ENCODE results near the gene ZNF397. TPM values are rescaled to one million over a fixed set of nuclear protein-coding genes. Genes with fewer than 3 reads are reported as not detected.

ZNF397 gene
- total and polyA plus RNA-seq, 4 donors = 3.8 to 20.0 (median 9.6) TPM

- TF ChIP-seq REST (IDR thresholded peaks at IDR 0.05) = no peak
- TF ChIP-seq ZBTB33 (IDR thresholded peaks at IDR 0.05) = no peak
- TF ChIP-seq RAD21 (IDR thresholded peaks at IDR 0.05) = no peak
- TF ChIP-seq FOXA1 (IDR thresholded peaks at IDR 0.05) = no peak
- no peak for TF ChIP-seq SP1 (IDR thresholded peaks at IDR 0.05)
- TF ChIP-seq FOXA2 (IDR thresholded peaks at IDR 0.05) = no peak
- no peak for TF ChIP-seq ATF3 (IDR thresholded peaks at IDR 0.05)
- TF ChIP-seq CTCF (IDR thresholded peaks at IDR 0.05; ENCODE audit: low read depth, low read length, missing input control) = no peak
- TF ChIP-seq TAF1 (conservative IDR thresholded peaks at IDR 0.05) = no peak
- no peak for TF ChIP-seq RXRA (IDR thresholded peaks at IDR 0.05)
- TF ChIP-seq JUND (IDR thresholded peaks at IDR 0.05) = no peak
- no peak for TF ChIP-seq YY1 (IDR thresholded peaks at IDR 0.05)
- TF ChIP-seq MAX (IDR thresholded peaks at IDR 0.05) = no peak
- TF ChIP-seq EGR1 (IDR thresholded peaks at IDR 0.05; ENCODE audit: low read depth in 2 of 2) = no peak
- TF ChIP-seq GABPA (IDR thresholded peaks at IDR 0.05 in 1 of 2, conservative IDR thresholded peaks at IDR 0.05 in 1 of 2) = no peak
- TF ChIP-seq HNF4G (IDR thresholded peaks at IDR 0.05) = no peak
- TF ChIP-seq HNF4A (conservative IDR thresholded peaks at IDR 0.05) = no peak
- no peak overlapping the region for H3K9ac ChIP-seq (ENCODE audit: low read depth in 1 of 2, low read length in 2 of 2)
- H3K27ac ChIP-seq (ENCODE audit: low read depth in 1 of 2, low read length in 2 of 2) = no peak overlapping the region
- WGBS = 30% methylated on average over 1 of the region's 1 CpG
- H3K4me3 ChIP-seq (ENCODE audit: low read depth in 1 of 3, low read length in 3 of 3) = no peak overlapping the region
- H3K36me3 ChIP-seq (ENCODE audit: control insufficient read depth in 4 of 4, insufficient read depth in 3 of 4, low read depth in 1 of 4, low read length in 3 of 4) = no peaks in the 10 kb centered on the region
- no peaks in the 10 kb centered on the region for H3K27me3 ChIP-seq (ENCODE audit: control insufficient read depth in 4 of 4, insufficient read depth in 4 of 4, low read length in 3 of 4)
- peaks cover 0 to 4% (median 0%) of the 10 kb centered on the region in 4 donors for H3K4me1 ChIP-seq (ENCODE audit: control insufficient read depth in 4 of 4, insufficient read depth in 4 of 4, low read length in 3 of 4)
- no peak for DNase-seq (ENCODE audit: low spot score)
- no peaks in the 10 kb centered on the region for H3K9me3 ChIP-seq (ENCODE audit: control insufficient read depth in 4 of 4, low read length in 3 of 4)
These were observed 47.5 kb upstream of the ZNF397 start for GRCh38 chr18:35193316-35193715.

- Histone ChIP-seq H3K9ac (ENCODE audit: low read depth in 1 of 2, low read length in 2 of 2) (no peak overlapping the region), H3K9me3 (ENCODE audit: control insufficient read depth in 4 of 4, low read length in 3 of 4) (no peaks in the 10 kb centered on the region), H3K4me1 (ENCODE audit: control insufficient read depth in 4 of 4, insufficient read depth in 4 of 4, low read length in 3 of 4) (no peaks in the 10 kb centered on the region), H3K27me3 (ENCODE audit: control insufficient read depth in 4 of 4, insufficient read depth in 4 of 4, low read length in 3 of 4) (no peaks in the 10 kb centered on the region), H3K27ac (ENCODE audit: low read depth in 1 of 2, low read length in 2 of 2) (no peak overlapping the region), H3K4me3 (ENCODE audit: low read depth in 1 of 3, low read length in 3 of 3) (no peak overlapping the region), H3K36me3 (ENCODE audit: control insufficient read depth in 4 of 4, insufficient read depth in 3 of 4, low read depth in 1 of 4, low read length in 3 of 4) (no peaks in the 10 kb centered on the region)
- no peak for DNase-seq (ENCODE audit: low spot score)
- 81% methylated on average over 2 of the region's 2 CpGs for WGBS
- TF ChIP-seq SP1 (IDR thresholded peaks at IDR 0.05) (no peak), TAF1 (conservative IDR thresholded peaks at IDR 0.05) (no peak), EGR1 (IDR thresholded peaks at IDR 0.05; ENCODE audit: low read depth in 2 of 2) (no peak), FOXA2 (IDR thresholded peaks at IDR 0.05) (no peak), HNF4G (IDR thresholded peaks at IDR 0.05) (no peak), ATF3 (IDR thresholded peaks at IDR 0.05) (no peak), GABPA (IDR thresholded peaks at IDR 0.05 in 1 of 2, conservative IDR thresholded peaks at IDR 0.05 in 1 of 2) (no peak), FOXA1 (IDR thresholded peaks at IDR 0.05) (no peak), JUND (IDR thresholded peaks at IDR 0.05) (no peak), REST (IDR thresholded peaks at IDR 0.05) (no peak), MAX (IDR thresholded peaks at IDR 0.05) (no peak), RAD21 (IDR thresholded peaks at IDR 0.05) (no peak), HNF4A (conservative IDR thresholded peaks at IDR 0.05) (no peak), NR2F2 (IDR thresholded peaks at IDR 0.05) (no peak)
These were observed 43.5 kb upstream of the ZNF397 start for GRCh38 chr18:35197296-35197695.

All from liver (tissue), 9 donors.